Activated naive CD8-positive, alpha-beta T cell treated with anti-CD3 and anti-CD28 coated beads, Interleukin-2, amount 10 ng/mL, durations not matched to agents 7 days and 5 days (primary cell): ENCODE results near the gene TMEM114. TPM values are rescaled to one million over a fixed set of nuclear protein-coding genes. Genes with fewer than 3 reads are reported as not detected.

ENCODE experiments used
- ATAC-seq: fragments of 150-1000 bp; cut with Tn5 transposase; one replicate; pipeline ENCODE4 v1.10.0; 2021; ENCODE audit warnings: low read depth, moderate library complexity
- POLR2A ChIA-PET: fragments of 350-600 bp; sonication (Branson Sonifier 250); formaldehyde crosslinking; loops from one replicate; lab custom pipeline; 2021; ENCODE audit warnings: antibody characterized with exemption; lab: Charles Lee
- DNase-seq: peaks from one replicate; pipeline ENCODE4 v3.0.0; 2021
- H3K27ac Mint-ChIP-seq: one replicate; pipeline ENCODE4 v1.8.0; 2022; ENCODE audit warnings: mild to moderate bottlenecking, mixed read lengths
- H3K27me3 Mint-ChIP-seq: one replicate; pipeline ENCODE4 v1.8.0; 2022; ENCODE audit warnings: mild to moderate bottlenecking, moderate library complexity, mixed read lengths
- H3K36me3 Mint-ChIP-seq: one replicate; pipeline ENCODE4 v1.8.0; 2021; ENCODE audit warnings: mild to moderate bottlenecking, mixed read lengths
- H3K4me1 Mint-ChIP-seq: one replicate; pipeline ENCODE4 v1.8.0; 2021; ENCODE audit warnings: mixed read lengths
- H3K4me3 Mint-ChIP-seq: one replicate; pipeline ENCODE4 v1.8.0; 2022; ENCODE audit warnings: mild to moderate bottlenecking, moderate library complexity, mixed read lengths
- H3K9me3 Mint-ChIP-seq: one replicate; pipeline ENCODE4 v1.8.0; 2021; ENCODE audit warnings: mixed read lengths
- total RNA-seq, 2 experiments: library from RNA; stranded (reverse); gene quantifications; one replicate each; pipeline ENCODE4 v1.2.3, GENCODE V29; 2021

Gene TMEM114
- total RNA-seq, result not detected

DNA sequence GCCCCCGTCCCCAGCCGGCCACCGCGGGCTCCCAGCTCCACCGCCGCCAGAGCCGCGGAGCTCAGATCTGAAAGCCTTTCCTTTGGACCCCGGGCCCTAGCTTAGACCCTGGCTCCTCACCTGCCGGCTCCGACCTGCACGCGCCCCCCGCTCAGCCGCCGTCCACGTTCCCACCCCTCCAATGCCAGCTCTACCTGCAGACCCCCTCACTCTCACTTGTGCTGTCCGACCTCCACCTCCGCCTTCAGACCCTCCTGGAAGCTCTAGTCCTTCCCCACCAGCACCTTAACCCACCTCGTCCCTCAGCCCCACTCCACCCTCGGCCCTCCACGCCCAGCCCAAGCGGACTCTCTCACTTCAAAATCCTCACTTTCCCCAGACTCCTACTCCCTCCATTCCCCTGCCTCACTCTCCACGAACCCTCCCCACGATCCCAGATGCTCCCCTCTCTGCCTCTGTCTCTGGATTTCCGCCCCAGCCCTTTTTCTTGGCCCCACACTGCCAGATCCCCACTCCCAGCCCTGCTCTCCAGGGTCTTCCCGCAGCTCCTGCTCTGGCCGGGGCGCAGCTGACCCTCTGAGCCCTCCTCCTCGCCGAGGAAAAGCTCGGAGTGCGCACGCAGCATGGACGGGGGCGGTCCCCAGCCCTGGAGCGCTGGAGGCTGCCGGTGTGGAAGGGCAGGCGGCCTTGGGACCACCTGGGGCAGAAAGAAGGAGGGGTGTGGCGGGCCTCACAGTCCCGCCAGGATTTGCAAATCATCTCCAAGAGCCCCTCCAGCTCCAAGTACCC lies at the start of gene TMEM114:
TMEM114 (minus strand) TSS at position 612 of the 789 bp plus-strand sequence. CDS start 673 bp downstream, outside the sequence.
- Mint-ChIP-seq H3K36me3 (no peaks in the 10 kb centered on the region), H3K4me3 (no peak within 1 kb of the TSS), H3K27ac (no peak within 1 kb of the TSS), H3K27me3 (peaks cover 31% of the 10 kb centered on the region), H3K9me3 (no peaks in the 10 kb centered on the region), H3K4me1 (no peaks in the 10 kb centered on the region)
- no peak for ATAC-seq
- POLR2A ChIA-PET, result no interaction called here
- DNase-seq, result no peak

DNA sequence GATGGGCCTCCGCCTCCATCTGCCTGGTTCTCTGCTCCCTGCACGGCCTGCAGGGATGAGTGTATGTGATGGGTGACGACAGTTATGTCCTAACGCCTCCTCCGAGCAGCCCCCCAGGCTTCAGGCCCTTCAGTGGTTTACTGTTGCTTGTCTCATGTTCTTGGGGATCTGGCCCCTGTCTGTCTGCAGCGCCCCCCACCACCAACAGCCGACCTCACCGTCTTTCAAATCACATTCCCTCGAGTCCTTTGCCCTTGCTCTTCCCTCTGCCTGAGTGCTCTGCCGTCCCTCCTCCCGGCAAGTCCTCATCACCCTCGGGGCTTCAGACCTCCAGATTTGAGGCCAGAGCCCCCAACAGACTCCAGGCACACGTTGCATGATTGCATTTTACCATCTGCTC lies 49.4 kb upstream of the TMEM114 start:
- DNase-seq (no peak), ATAC-seq (no peak)
- Mint-ChIP-seq H3K27me3 (no peaks in the 10 kb centered on the region), H3K4me3 (no peak overlapping the region), H3K36me3 (peaks cover 19% of the 10 kb centered on the region), H3K27ac (no peak overlapping the region), H3K4me1 (peaks cover 6% of the 10 kb centered on the region), H3K9me3 (no peaks in the 10 kb centered on the region)
- POLR2A ChIA-PET, result no interaction called here

DNA sequence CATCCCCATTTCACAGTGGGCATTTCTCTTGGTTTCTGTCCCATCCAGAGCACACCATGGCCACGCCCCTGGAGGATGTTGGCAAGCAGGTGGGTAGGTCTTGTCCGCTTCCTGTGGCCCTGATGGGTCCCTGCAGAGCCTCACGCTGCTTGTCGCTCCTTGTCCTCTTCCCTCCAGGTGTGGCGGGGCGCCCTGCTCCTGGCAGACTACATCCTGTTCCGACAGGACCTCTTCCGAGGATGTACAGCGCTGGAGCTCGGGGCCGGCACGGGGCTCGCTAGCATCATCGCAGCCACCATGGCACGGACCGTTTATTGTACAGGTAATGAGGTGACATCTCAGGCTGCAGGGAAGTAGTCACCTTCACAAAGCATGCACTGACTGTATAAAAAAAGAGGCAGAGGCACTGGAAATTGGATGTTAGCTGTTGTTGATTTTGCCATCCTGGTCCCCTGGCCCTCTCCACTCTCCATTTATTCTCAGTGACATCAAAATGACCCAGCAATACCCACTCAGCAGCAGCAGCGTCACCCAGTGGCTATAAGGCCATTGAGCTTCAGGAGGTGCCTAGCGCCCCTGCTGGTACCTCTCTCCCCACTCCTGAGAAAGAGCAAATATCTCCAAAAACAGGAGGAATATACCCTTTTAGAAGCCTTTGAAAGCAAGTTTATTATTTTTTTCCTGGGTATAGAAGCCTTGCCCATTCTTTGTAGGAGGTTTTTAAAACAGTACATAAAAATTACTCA lies 44.9 kb upstream of the TMEM114 start:
- H3K4me3 Mint-ChIP-seq, result no peak overlapping the region
- no peak overlapping the region for H3K27ac Mint-ChIP-seq
- no peak for ATAC-seq
- no peaks in the 10 kb centered on the region for H3K27me3 Mint-ChIP-seq
- H3K36me3 Mint-ChIP-seq, result peaks cover 2% of the 10 kb centered on the region
- H3K9me3 Mint-ChIP-seq, result no peaks in the 10 kb centered on the region
- POLR2A ChIA-PET, result no interaction called here
- no peaks in the 10 kb centered on the region for H3K4me1 Mint-ChIP-seq
- no peak for DNase-seq

DNA sequence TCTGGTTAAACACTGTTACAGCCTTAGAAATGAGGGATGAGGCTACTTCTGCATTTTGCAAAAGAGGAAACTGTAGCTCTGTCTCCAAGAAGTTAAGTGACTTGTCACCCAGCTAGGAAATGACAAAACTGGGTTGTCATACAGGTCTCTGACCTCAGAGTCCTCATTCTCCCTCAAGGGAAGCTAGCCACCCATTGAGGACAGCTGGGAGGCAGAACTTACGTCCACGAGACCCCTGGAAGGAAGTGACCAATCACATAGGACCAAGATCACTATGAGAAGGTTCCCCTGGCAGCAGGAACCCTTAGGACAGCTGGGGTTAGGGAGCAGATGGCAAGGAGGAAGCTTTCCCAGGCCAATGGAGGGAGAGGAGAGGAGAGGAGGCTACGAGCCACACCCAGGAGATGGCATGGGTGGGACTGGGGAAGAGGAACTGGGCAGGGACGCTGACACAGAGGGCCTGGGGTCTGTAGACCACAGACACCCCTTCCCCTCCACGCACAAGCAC lies 42.4 kb upstream of the TMEM114 start:
- Mint-ChIP-seq H3K27me3 (no peaks in the 10 kb centered on the region), H3K4me1 (peaks cover 12% of the 10 kb centered on the region), H3K9me3 (no peaks in the 10 kb centered on the region), H3K36me3 (peaks cover 16% of the 10 kb centered on the region), H3K27ac (no peak overlapping the region), H3K4me3 (no peak overlapping the region)
- ATAC-seq (no peak), DNase-seq (no peak)
- POLR2A ChIA-PET, result no interaction called here

DNA sequence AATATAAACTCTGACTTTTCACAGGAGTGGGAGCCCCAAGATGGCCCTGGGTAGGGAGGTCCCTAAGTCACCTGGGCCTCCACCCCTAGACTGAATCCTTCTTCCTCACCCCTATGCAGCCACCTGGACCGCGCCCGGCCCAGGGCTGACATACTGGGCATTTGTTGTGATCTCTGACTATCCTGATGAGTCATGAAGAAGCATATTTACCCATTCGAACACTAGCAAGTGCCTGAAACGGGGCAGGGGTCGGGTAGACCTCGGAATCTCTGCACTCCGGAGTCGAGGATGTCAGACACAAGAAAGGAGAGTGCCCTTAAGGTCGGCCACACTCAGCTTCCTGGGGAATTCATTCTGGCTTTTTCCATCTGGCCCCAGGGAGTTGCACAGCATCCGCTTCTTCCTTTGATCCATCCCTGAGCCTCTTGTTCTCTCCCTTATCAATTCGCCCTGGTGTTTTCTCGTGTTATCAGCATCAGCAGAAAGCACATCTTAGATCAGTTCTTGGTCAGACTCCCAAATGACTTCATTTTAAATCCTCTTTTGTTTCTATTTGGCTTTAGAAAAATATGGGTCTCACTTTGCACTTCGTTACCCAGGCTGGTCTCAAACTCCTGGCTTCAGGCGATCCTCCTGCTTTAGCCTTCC lies 41.6 kb upstream of the TMEM114 start:
- H3K27ac Mint-ChIP-seq, result no peak overlapping the region
- H3K36me3 Mint-ChIP-seq, result peaks cover 22% of the 10 kb centered on the region
- POLR2A ChIA-PET, result no interaction called here
- no peaks in the 10 kb centered on the region for H3K27me3 Mint-ChIP-seq
- DNase-seq (no peak), ATAC-seq (no peak)
- peaks cover 12% of the 10 kb centered on the region for H3K4me1 Mint-ChIP-seq
- no peak overlapping the region for H3K4me3 Mint-ChIP-seq
- no peaks in the 10 kb centered on the region for H3K9me3 Mint-ChIP-seq

DNA sequence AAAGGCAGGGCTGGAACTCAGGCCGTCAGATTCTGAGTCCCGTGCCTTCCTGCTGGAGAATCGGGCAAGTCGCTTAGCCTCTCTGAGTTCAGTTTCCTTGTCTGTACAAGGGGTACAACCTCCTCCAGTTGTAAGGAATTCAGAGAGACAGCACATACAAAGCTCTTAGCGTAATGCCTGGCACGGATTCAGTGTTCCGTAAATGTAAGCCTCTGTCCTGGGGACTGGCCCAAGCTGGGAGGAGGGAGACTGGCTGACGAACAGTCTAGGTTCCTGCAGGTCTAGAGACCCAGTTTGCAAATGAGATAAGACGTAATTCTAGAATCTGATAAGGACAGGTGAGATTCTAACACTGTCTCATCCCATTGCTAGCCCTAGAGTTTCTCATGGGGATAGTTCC lies 41.1 kb upstream of the TMEM114 start:
- ATAC-seq (no peak), DNase-seq (no peak)
- Mint-ChIP-seq H3K9me3 (no peaks in the 10 kb centered on the region), H3K4me1 (peaks cover 12% of the 10 kb centered on the region), H3K4me3 (no peak overlapping the region), H3K27ac (no peak overlapping the region), H3K36me3 (peaks cover 22% of the 10 kb centered on the region), H3K27me3 (no peaks in the 10 kb centered on the region)
- POLR2A ChIA-PET, result no interaction called here

DNA sequence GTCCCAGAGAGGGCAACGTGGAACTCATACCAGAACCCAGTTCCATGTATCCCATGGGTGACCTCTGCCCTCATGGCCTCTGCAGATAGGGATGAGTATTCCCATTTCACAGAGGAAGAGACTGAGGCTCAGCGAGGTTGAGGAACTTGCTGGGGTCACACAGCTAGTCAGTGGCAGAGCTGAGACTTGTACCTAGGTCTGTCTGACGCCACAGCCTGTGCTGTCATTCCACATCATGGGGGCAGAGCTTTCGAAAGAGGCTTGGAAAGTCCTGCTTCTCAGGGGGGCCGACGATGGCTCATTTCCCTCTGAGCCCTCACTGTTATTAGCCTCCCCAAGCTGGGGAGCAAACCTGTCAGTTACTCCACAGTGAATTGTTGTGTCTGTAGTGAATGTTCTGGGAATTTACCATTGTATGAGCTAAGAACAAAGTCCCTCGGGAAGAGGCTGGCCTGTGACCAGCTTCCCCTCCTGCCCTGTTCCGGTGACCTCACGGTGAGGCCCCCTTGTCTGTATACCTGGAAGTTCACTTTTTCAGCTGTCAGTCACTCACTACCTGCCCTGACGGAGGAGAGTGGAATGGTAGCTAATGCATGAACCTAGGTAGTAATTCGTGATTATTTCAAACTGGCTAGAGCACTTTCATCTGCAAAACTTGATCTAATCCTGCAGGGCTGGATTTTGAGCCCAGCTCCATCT lies 40.1 kb upstream of the TMEM114 start:
- no peak overlapping the region for H3K27ac Mint-ChIP-seq
- POLR2A ChIA-PET, result no interaction called here
- no peaks in the 10 kb centered on the region for H3K27me3 Mint-ChIP-seq
- H3K4me1 Mint-ChIP-seq, result peaks cover 12% of the 10 kb centered on the region
- H3K36me3 Mint-ChIP-seq, result peaks cover 22% of the 10 kb centered on the region
- DNase-seq, result no peak
- ATAC-seq, result no peak
- no peaks in the 10 kb centered on the region for H3K9me3 Mint-ChIP-seq
- H3K4me3 Mint-ChIP-seq, result no peak overlapping the region

DNA sequence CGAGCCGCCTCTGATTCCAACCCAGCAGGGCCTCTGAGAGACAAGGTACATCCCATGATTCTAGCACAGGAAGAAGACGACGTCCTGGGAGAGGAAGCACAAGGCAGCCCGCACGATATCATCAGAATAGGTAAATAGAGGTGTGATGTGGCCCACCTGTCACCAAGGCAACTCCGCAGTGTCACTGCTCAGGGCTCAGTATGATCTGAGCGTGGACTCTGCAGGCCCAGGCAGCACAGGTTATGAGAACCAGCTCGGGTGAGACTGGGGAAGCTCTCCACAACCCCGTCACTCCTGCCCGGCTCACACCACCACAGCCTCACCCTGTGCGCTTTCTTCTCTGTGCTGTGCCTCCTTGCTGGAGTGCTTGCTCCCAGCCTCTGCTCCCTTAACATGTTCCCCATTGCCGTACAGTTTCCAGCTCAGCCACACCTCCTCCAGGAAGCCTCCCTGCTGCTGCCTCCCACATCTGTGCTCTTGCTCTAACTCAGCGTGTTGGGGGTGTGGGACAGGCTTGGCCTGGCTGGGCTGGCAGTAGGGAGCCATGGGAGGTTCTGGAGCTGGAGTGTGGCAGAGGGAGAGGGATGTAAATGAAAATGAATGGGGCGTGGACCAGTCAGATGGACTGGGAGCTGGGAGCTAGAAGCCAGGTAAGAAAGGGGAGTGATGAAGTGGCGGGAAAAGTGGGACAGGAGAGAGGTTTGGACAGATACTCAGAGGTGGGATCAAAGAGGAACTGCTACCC lies 38.8 kb upstream of the TMEM114 start:
- H3K4me3 Mint-ChIP-seq, result no peak overlapping the region
- no peaks in the 10 kb centered on the region for H3K9me3 Mint-ChIP-seq
- no peaks in the 10 kb centered on the region for H3K27me3 Mint-ChIP-seq
- ATAC-seq, result no peak
- peaks cover 22% of the 10 kb centered on the region for H3K36me3 Mint-ChIP-seq
- peaks cover 12% of the 10 kb centered on the region for H3K4me1 Mint-ChIP-seq
- no peak overlapping the region for H3K27ac Mint-ChIP-seq
- POLR2A ChIA-PET, result interaction anchor here (0.9 kb wide), 1 partner anchor 15 kb away, joined by 3 read pairs; no protein-coding TSS in a partner anchor
- no peak for DNase-seq

DNA sequence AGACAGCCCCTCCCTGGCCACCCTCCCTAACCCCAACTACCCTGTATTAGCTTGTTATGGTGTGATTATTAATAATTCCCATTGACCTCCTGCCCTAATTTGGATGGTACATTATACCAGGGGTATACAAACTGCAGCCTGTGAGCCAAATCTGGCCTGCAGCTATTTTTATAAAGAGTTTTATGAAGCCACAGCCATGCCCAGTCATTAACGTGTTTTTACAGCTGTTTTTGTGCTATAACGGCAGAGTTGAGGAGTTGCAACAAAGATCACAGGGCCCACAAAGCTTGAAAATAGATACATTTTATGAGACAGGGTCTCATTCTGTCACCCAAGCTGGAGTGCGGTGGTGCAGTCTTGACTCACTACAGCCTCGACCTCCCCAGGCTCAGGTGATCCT lies 37.1 kb upstream of the TMEM114 start:
- H3K27me3 Mint-ChIP-seq, result no peaks in the 10 kb centered on the region
- no peaks in the 10 kb centered on the region for H3K9me3 Mint-ChIP-seq
- H3K4me1 Mint-ChIP-seq, result peaks cover 12% of the 10 kb centered on the region
- POLR2A ChIA-PET, result no interaction called here
- ATAC-seq (no peak), DNase-seq (no peak)
- H3K27ac Mint-ChIP-seq, result no peak overlapping the region
- peaks cover 22% of the 10 kb centered on the region for H3K36me3 Mint-ChIP-seq
- no peak overlapping the region for H3K4me3 Mint-ChIP-seq

DNA sequence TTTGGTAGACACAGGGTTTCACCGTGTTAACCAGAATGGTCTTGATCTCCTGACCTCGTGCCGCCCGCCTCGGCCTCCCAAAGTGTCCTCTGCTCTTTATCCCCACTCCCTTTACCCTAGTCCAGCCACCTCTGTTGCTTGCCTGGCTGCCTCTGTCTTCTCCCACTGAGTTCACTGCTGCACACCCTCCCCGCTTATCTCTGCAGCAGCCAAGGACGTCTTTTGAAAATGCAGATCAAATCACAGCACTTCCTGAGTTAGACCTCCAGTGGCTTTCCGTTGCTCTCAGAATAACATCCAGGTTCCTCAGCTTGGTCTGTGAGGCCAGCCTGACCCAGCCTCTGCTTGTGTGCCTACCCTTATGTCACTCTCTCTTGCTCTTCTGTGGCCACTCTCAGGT lies 36.6 kb upstream of the TMEM114 start:
- DNase-seq (no peak), ATAC-seq (no peak)
- Mint-ChIP-seq H3K27me3 (no peaks in the 10 kb centered on the region), H3K4me3 (no peak overlapping the region), H3K27ac (no peak overlapping the region), H3K36me3 (peaks cover 22% of the 10 kb centered on the region), H3K4me1 (peaks cover 17% of the 10 kb centered on the region), H3K9me3 (no peaks in the 10 kb centered on the region)
- POLR2A ChIA-PET, result interaction anchor here (0.7 kb wide), 1 partner anchor 47 kb away, joined by 4 read pairs; no protein-coding TSS in a partner anchor

DNA sequence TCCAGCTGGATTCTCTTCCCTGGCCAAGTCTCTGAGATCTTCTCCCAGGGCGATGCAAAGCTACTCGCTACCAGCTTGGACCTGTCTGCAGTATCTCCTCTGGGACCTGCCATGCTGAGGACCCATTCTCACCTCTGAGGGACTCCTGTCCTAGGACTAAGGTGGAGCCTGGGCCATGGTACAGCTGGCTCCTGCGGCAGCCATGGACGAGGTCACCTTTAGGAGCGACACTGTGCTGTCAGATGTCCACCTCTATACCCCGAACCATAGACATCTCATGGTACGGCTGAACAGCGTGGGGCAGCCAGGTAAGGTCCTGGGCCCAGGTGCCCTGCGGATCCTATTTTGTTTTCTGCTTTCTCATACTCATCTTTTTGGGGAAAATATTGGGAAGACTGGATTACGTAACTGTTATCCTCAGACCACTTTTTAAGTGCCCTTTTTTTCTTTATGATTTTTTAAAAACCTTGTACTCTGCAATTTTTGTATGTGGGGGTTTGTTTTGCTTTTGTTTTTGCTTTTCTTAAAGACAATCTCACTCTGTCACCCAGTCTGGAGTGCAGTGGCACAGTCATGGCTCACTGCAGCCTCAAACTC lies 35.3 kb upstream of the TMEM114 start:
- Mint-ChIP-seq H3K4me1 (peaks cover 17% of the 10 kb centered on the region), H3K36me3 (peaks cover 22% of the 10 kb centered on the region), H3K27me3 (no peaks in the 10 kb centered on the region), H3K27ac (no peak overlapping the region), H3K9me3 (no peaks in the 10 kb centered on the region), H3K4me3 (no peak overlapping the region)
- POLR2A ChIA-PET, result no interaction called here
- DNase-seq (no peak), ATAC-seq (no peak)

DNA sequence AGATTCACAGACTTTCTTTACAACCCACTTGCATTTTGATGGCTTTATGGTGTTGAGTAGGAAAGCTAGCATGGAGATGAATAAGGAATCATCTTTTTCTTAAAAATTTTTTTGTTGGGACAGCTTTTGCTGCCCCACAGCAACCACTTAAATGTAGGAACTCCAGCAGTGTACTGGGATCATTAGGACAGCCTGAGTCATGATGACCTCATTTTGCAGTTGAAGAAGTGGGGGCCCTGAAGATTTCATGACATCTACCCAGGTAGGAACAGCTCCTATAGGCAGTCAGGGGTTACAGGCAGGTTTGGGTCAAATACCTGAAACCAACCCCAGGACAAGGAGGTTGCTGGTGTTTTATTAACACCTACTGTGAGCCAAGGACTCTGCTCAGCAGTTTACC lies 33.3 kb upstream of the TMEM114 start:
- H3K4me1 Mint-ChIP-seq, result peaks cover 12% of the 10 kb centered on the region
- POLR2A ChIA-PET, result no interaction called here

More for the DNA sequence above, 33.3 kb upstream of the TMEM114 start:
- Mint-ChIP-seq H3K36me3 (peaks cover 15% of the 10 kb centered on the region), H3K9me3 (no peaks in the 10 kb centered on the region), H3K27ac (no peak overlapping the region), H3K4me3 (no peak overlapping the region), H3K27me3 (peaks cover 8% of the 10 kb centered on the region)
- DNase-seq, result no peak
- no peak for ATAC-seq
